Measurements from ENCODE around the gene TNFRSF19.

DNA sequence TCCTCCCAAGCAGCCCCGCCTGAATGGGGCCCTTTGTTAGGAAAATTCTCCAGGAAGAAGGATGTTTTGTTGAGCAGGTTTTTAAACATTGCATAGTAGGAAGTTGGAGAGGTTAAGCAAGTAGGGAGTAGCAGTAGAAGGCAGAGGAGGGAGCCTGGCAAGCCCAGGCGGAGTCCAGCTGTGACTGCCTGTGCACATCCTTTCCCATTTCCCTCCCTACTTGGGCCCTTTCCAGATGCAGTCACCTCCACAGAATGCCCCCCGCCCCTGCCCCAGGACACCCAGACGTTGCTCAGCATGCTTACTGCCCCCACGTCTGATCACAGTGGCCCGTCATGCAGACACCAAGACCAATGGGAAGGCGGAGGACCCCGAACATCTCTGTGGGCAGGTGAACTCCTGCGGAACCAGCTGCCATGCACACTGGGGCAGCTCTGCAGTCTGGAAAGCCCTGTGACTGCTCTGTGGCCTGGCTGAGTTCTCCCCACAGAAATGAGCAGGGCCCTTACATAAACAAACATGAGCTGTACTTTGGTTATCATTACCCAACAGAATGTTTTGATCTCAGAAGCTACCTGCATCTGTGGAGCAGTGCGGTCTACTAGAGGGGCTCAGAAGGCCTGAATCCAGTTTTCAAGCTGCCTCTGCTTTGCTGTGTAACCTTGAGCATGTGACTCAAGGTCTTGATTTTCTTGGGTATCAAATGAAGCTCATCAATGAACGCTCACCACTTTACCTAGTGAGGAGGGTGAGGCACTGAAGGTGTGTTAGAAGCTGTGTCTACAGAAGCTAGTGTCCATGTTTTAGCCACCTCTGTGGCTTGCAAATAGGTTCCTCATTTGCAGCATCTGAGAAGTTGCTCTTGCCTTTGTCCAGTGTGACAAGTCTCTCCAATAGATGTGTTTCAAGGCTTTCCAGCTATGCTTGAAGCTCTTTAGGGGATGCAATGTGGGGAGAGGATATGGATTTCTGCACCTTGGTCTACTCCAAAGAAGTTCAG, 84.2 kb downstream of the TNFRSF19 start:
- TF ChIP-seq CTCF (conservative IDR thresholded peaks at IDR 0.05) (no peak), EZH2 (IDR thresholded peaks at IDR 0.05; ENCODE audit: low read depth) (no peak)

All from PC-9 (cell line).